ENCODE results near the gene ZNF460.

GRCh38 chr19:57302020-57302465, 21.8 kb downstream of the ZNF460 start:
- TF ChIP-seq CTCF (IDR thresholded peaks at IDR 0.05), result no peak
- TF ChIP-seq POLR2A (IDR thresholded peaks at IDR 0.05), result no peak
- no peak for TF ChIP-seq POLR2AphosphoS5 (IDR thresholded peaks at IDR 0.05)
